Mesenchymal stem cell (in vitro differentiated cells and primary cell): Measurements from ENCODE around the gene OBI1.

Experiments used
- DNase-seq: peaks from one replicate; pipeline ENCODE4 v3.0.0-alpha.2; 2013
- H2AFZ ChIP-seq: one replicate; pipeline ENCODE4 v1.6.1; 2013; ENCODE audit warnings: low read depth, mild to moderate bottlenecking, control low read depth, inconsistent platforms, low read length, moderate library complexity
- H2AK5ac ChIP-seq: 2 replicates; pipeline ENCODE4 v1.6.1; 2013; ENCODE audit warnings: low read length, moderate library complexity, mild to moderate bottlenecking, inconsistent platforms; ENCODE audit not compliant: severe bottlenecking
- H2BK120ac ChIP-seq: one replicate; pipeline ENCODE4 v1.6.1; 2013; ENCODE audit warnings: low read depth, mild to moderate bottlenecking, inconsistent platforms, low read length, moderate library complexity
- H2BK12ac ChIP-seq, 2 experiments: one replicate each; pipeline ENCODE4 v1.6.1; 2013; ENCODE audit warnings: inconsistent platforms in 2 of 2, low read length in 2 of 2, mild to moderate bottlenecking in 2 of 2, moderate library complexity in 2 of 2, control low read depth in 1 of 2
- H2BK15ac ChIP-seq: one replicate; pipeline ENCODE4 v1.6.1; 2013; ENCODE audit warnings: mild to moderate bottlenecking, low read depth, inconsistent platforms; ENCODE audit not compliant: poor library complexity, severe bottlenecking
- H2BK5ac ChIP-seq: 2 replicates; pipeline ENCODE4 v1.6.1; 2013; ENCODE audit warnings: low read depth, mild to moderate bottlenecking, low read length, control low read depth, inconsistent platforms; ENCODE audit not compliant: poor library complexity, severe bottlenecking
- H3K14ac ChIP-seq, 2 experiments: one replicate each; pipeline ENCODE4 v1.6.1; 2013; ENCODE audit warnings: inconsistent platforms in 2 of 2, low read length in 2 of 2, control low read depth in 1 of 2, mild to moderate bottlenecking in 1 of 2, moderate library complexity in 1 of 2
- H3K18ac ChIP-seq, 2 experiments: one replicate each; pipeline ENCODE4 v1.6.1; 2013; ENCODE audit warnings: inconsistent platforms in 2 of 2, low read length in 2 of 2, control low read depth in 1 of 2, low read depth in 1 of 2, mild to moderate bottlenecking in 1 of 2
- H3K23ac ChIP-seq, 2 experiments: one replicate each; pipeline ENCODE4 v1.6.1; 2013; ENCODE audit warnings: inconsistent platforms in 2 of 2, low read length in 2 of 2, mild to moderate bottlenecking in 2 of 2, moderate library complexity in 2 of 2, control low read depth in 1 of 2
- H3K27ac ChIP-seq: 2 replicates; pipeline ENCODE4 v1.5.1; 2013; ENCODE audit warnings: mild to moderate bottlenecking, moderate library complexity, low read length, control low read depth, inconsistent platforms; ENCODE audit not compliant: poor library complexity, severe bottlenecking
- H3K27me3 ChIP-seq, 2 experiments: 2 replicates each; pipeline versions ENCODE4 v1.6.1 to v1.7.0; 2013; ENCODE audit warnings: low read length in 2 of 2, mild to moderate bottlenecking in 2 of 2, moderate library complexity in 2 of 2, control low read depth in 1 of 2, inconsistent platforms in 1 of 2; ENCODE audit not compliant: control insufficient read depth in 1 of 2, insufficient read depth in 1 of 2
- H3K36me3 ChIP-seq, 2 experiments: 2 replicates each; pipeline versions ENCODE4 v1.6.1 to v1.7.0; 2013; ENCODE audit warnings: low read length in 2 of 2, control low read depth in 1 of 2, inconsistent platforms in 1 of 2, low read depth in 1 of 2, mild to moderate bottlenecking in 1 of 2; ENCODE audit not compliant: insufficient read depth in 2 of 2, control insufficient read depth in 1 of 2
- H3K4ac ChIP-seq, 2 experiments: one replicate each; pipeline ENCODE4 v1.6.1; 2013; ENCODE audit warnings: inconsistent platforms in 2 of 2, low read length in 2 of 2, mild to moderate bottlenecking in 2 of 2, moderate library complexity in 2 of 2, control low read depth in 1 of 2, low read depth in 1 of 2
- H3K4me1 ChIP-seq: 2 replicates; pipeline ENCODE4 v1.6.1; 2013; ENCODE audit warnings: low read depth, low read length, control low read depth; ENCODE audit not compliant: control insufficient read depth, insufficient read depth
- H3K4me2 ChIP-seq: 2 replicates; pipeline ENCODE4 v1.6.1; 2013; ENCODE audit warnings: low read length, mild to moderate bottlenecking, inconsistent platforms; ENCODE audit not compliant: poor library complexity, severe bottlenecking
- H3K4me3 ChIP-seq, 2 experiments: 2 replicates each; pipeline versions ENCODE4 v1.5.1 to v1.7.0; 2013; ENCODE audit warnings: low read length in 2 of 2, mild to moderate bottlenecking in 2 of 2, control low read depth in 1 of 2, low read depth in 1 of 2; ENCODE audit not compliant: insufficient read depth in 1 of 2
- H3K79me1 ChIP-seq: replicated peaks from 2 replicates; pipeline ENCODE4 v1.6.1; 2013; ENCODE audit warnings: mild to moderate bottlenecking, control low read depth, low read length, inconsistent platforms; ENCODE audit not compliant: poor library complexity, severe bottlenecking
- H3K9ac ChIP-seq: 2 replicates; pipeline ENCODE4 v1.7.0; 2013; ENCODE audit warnings: mild to moderate bottlenecking, low read length, moderate library complexity
- H3K9me3 ChIP-seq: 2 replicates; pipeline ENCODE4 v1.7.0; 2013; ENCODE audit warnings: mild to moderate bottlenecking, low read length; ENCODE audit not compliant: control insufficient read depth
- H4K8ac ChIP-seq: one replicate; pipeline ENCODE4 v1.6.1; 2013; ENCODE audit warnings: inconsistent platforms, mild to moderate bottlenecking, low read length, moderate library complexity
- H4K91ac ChIP-seq: one replicate; pipeline ENCODE4 v1.6.1; 2013; ENCODE audit warnings: mild to moderate bottlenecking, low read length, inconsistent platforms
- WGBS: methylation state at CpG from one replicate; pipeline ENCODE4 v1.1.7; 2013; ENCODE audit warnings: mixed read lengths; 5-methylcytosine and 5-hydroxymethylcytosine counted together

OBI1 gene

DNA sequence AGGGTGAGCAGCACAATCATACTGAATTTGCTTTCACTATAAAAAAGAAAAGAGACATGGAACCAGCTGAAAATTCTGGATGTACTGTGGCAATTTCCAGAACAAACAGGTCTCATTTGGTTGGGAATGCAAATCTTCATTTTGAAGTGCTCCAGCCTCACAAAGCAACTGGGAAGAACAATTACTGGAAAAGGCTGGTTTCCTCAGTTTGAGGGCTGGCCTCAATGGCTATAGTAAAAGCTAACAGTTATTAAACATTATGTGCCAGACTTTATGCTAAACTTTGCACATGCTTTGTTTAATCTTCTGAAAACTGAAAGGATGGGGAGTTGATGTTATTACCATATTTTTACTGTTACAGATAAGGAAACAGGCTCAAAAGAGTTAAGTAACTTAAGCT lies 3.0 kb downstream of the OBI1 start:
- Histone ChIP-seq H2BK5ac (no peak overlapping the region), H2AK5ac (no peak overlapping the region), H3K18ac (no peak overlapping the region), H3K4ac (no peak overlapping the region), H3K4me3 (no peak overlapping the region), H3K14ac (no peak overlapping the region), H3K23ac (no peak overlapping the region), H3K4me1 (peaks cover 1% of the 10 kb centered on the region), H3K36me3 (no peaks in the 10 kb centered on the region), H3K27ac (no peak overlapping the region), H4K91ac (no peak overlapping the region), H4K8ac (no peak overlapping the region), H3K79me1 (peaks cover 8% of the 10 kb centered on the region), H2BK12ac (no peak overlapping the region), H3K9ac (no peak overlapping the region), H3K27me3 (no peaks in the 10 kb centered on the region), H3K4me2 (no peak overlapping the region), H2AFZ (no peak overlapping the region), H3K9me3 (no peaks in the 10 kb centered on the region), H2BK15ac (no peak overlapping the region), H2BK120ac (no peak overlapping the region)
- no peak for DNase-seq

DNA sequence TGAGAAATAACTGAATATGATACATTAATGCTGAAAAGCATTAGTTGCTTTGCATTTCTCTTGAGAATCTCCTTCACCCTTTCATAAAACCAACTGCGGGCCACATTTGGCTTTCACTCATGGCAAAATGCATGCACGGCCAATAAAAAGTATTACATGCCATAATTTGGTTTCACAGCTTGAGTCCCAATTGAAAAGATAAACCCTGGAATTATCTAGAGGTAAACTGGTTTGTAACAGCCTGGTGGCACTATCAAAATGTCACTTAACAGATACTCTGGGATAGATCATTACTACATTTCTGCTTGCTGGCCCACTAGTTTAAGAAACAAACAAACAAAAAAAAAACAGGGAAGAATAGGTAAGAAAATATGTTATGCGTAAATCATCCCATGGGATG lies 3.9 kb downstream of the OBI1 start:
- WGBS = 97% methylated on average over 2 of the region's 3 CpGs
- no peaks in the 10 kb centered on the region for H3K9me3 ChIP-seq
- no peak overlapping the region for H2AK5ac ChIP-seq
- no peak overlapping the region for H2BK5ac ChIP-seq
- no peak overlapping the region for H2AFZ ChIP-seq
- H3K4me1 ChIP-seq = peaks cover 1% of the 10 kb centered on the region
- H2BK120ac ChIP-seq = no peak overlapping the region
- H3K18ac ChIP-seq = no peak overlapping the region
- no peak for DNase-seq
- H3K23ac ChIP-seq = no peak overlapping the region
- H4K8ac ChIP-seq = no peak overlapping the region
- H2BK12ac ChIP-seq = no peak overlapping the region
- no peak overlapping the region for H2BK15ac ChIP-seq
- no peak overlapping the region for H3K9ac ChIP-seq
- H3K27ac ChIP-seq = no peak overlapping the region
- H3K79me1 ChIP-seq = peaks cover 8% of the 10 kb centered on the region
- no peak overlapping the region for H3K4me2 ChIP-seq
- no peaks in the 10 kb centered on the region for H3K27me3 ChIP-seq
- no peak overlapping the region for H3K4me3 ChIP-seq
- H3K4ac ChIP-seq = no peak overlapping the region
- no peak overlapping the region for H3K14ac ChIP-seq
- no peaks in the 10 kb centered on the region for H3K36me3 ChIP-seq
- H4K91ac ChIP-seq = no peak overlapping the region

DNA sequence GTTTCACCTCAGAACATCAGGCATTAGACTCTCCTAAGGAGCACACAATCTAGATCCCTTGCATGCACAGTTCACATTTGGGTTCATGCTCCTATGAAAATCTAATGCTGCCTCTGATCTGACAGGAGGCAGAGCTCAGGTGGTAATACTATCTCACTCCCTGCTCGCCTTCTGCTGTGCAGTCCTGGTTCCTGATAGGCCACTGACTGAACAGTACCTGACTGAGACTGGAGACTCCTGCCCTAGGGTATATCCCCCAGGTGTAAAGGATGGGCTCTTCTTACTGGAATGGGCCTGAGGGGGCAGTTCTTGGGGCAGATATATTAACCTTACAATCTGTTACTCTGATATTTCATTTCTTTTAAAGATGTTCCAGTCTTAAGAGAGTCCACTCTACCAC lies 6.3 kb downstream of the OBI1 start:
- H3K4ac ChIP-seq = no peak overlapping the region
- H2BK120ac ChIP-seq = no peak overlapping the region
- no peak overlapping the region for H4K91ac ChIP-seq
- no peak overlapping the region for H3K4me3 ChIP-seq
- no peak overlapping the region for H3K18ac ChIP-seq
- H3K4me2 ChIP-seq = no peak overlapping the region
- peaks cover under 1% of the 10 kb centered on the region for H3K4me1 ChIP-seq
- H3K27me3 ChIP-seq = no peaks in the 10 kb centered on the region
- H3K14ac ChIP-seq = no peak overlapping the region
- H2BK15ac ChIP-seq = no peak overlapping the region
- H3K36me3 ChIP-seq = no peaks in the 10 kb centered on the region
- H3K23ac ChIP-seq = no peak overlapping the region
- H2AFZ ChIP-seq = no peak overlapping the region
- H3K27ac ChIP-seq = no peak overlapping the region
- WGBS = 100% methylated on average over 1 of the region's 1 CpG
- H2AK5ac ChIP-seq = no peak overlapping the region
- no peak overlapping the region for H4K8ac ChIP-seq
- no peak for DNase-seq
- no peaks in the 10 kb centered on the region for H3K9me3 ChIP-seq
- H3K9ac ChIP-seq = no peak overlapping the region
- no peak overlapping the region for H2BK12ac ChIP-seq
- no peak overlapping the region for H2BK5ac ChIP-seq
- H3K79me1 ChIP-seq = peaks cover 11% of the 10 kb centered on the region

DNA sequence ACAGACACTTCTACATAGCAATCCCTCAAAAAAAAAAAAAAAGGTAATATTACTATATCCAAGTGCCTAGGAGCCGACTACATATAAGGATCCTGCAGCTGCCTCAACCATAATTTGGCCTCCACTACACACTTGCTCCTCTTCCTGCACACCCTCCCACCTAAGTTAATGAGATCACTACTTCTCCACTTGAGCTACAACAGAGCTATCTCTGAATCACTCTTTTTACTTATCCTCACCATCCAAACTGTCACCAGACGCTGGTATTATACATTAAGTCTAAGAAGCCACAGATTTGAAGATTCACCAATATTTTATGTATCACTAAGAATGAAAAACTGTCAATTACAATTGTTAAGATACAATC lies 8.3 kb downstream of the OBI1 start:
- H3K4me2 ChIP-seq = no peak overlapping the region
- no peak overlapping the region for H4K8ac ChIP-seq
- H2AFZ ChIP-seq = no peak overlapping the region

More for the DNA sequence above, 8.3 kb downstream of the OBI1 start:
- no peak for DNase-seq
- no peaks in the 10 kb centered on the region for H3K9me3 ChIP-seq
- WGBS = 92% methylated on average over 1 of the region's 2 CpGs
- H3K27me3 ChIP-seq = no peaks in the 10 kb centered on the region
- no peak overlapping the region for H3K9ac ChIP-seq
- no peaks in the 10 kb centered on the region for H3K4me1 ChIP-seq
- no peaks in the 10 kb centered on the region for H3K36me3 ChIP-seq
- no peak overlapping the region for H2BK15ac ChIP-seq
- H2AK5ac ChIP-seq = no peak overlapping the region
- H3K18ac ChIP-seq = no peak overlapping the region
- H3K79me1 ChIP-seq = peaks cover 11% of the 10 kb centered on the region
- H3K27ac ChIP-seq = no peak overlapping the region
- H3K4me3 ChIP-seq = no peak overlapping the region
- no peak overlapping the region for H3K4ac ChIP-seq
- H2BK5ac ChIP-seq = no peak overlapping the region
- H2BK12ac ChIP-seq = no peak overlapping the region
- no peak overlapping the region for H3K14ac ChIP-seq
- no peak overlapping the region for H4K91ac ChIP-seq
- H2BK120ac ChIP-seq = no peak overlapping the region
- H3K23ac ChIP-seq = no peak overlapping the region
